ENCODE measurements around the gene OPN3. TPM values are rescaled to one million over a fixed set of nuclear protein-coding genes. Genes with fewer than 3 reads are reported as not detected.

The OPN3 gene
- total RNA-seq, 1 donor from 2014 or later = 19.9 TPM

- DNase-seq (ENCODE audit: low spot score, unreplicated experiment) = no peak
- Mint-ChIP-seq H3K27me3 (no peaks in the 10 kb centered on the region), H3K27ac (no peak overlapping the region), H3K4me1 (ENCODE audit: low read depth) (peaks cover 6% of the 10 kb centered on the region), H3K4me3 (ENCODE audit: low read depth) (no peak overlapping the region), H3K9me3 (ENCODE audit: low read depth) (no peaks in the 10 kb centered on the region), H3K36me3 (ENCODE audit: insufficient read depth) (peaks cover 5% of the 10 kb centered on the region)
- no peak for TF ChIP-seq CTCF (IDR thresholded peaks at IDR 0.05; ENCODE audit: unreplicated experiment)
Observed at GRCh38 chr1:241592273-241592958, 47.8 kb downstream of the OPN3 start.

- no peaks in the 10 kb centered on the region for H3K9me3 Mint-ChIP-seq (ENCODE audit: low read depth)
- TF ChIP-seq CTCF (IDR thresholded peaks at IDR 0.05; ENCODE audit: unreplicated experiment) = no peak
- no peak overlapping the region for H3K27ac Mint-ChIP-seq
- H3K4me1 Mint-ChIP-seq (ENCODE audit: low read depth) = peaks cover 6% of the 10 kb centered on the region
- DNase-seq (ENCODE audit: low spot score, unreplicated experiment) = no peak
- H3K36me3 Mint-ChIP-seq (ENCODE audit: insufficient read depth) = peaks cover 5% of the 10 kb centered on the region
- no peaks in the 10 kb centered on the region for H3K27me3 Mint-ChIP-seq
- H3K4me3 Mint-ChIP-seq (ENCODE audit: low read depth) = no peak overlapping the region
Observed at GRCh38 chr1:241591736-241592135, 48.4 kb downstream of the OPN3 start.

- peaks cover 5% of the 10 kb centered on the region for H3K36me3 Mint-ChIP-seq (ENCODE audit: insufficient read depth)
- no peaks in the 10 kb centered on the region for H3K9me3 Mint-ChIP-seq (ENCODE audit: low read depth)
- no peak for TF ChIP-seq CTCF (IDR thresholded peaks at IDR 0.05; ENCODE audit: unreplicated experiment)
- H3K27me3 Mint-ChIP-seq = no peaks in the 10 kb centered on the region
- peaks cover 6% of the 10 kb centered on the region for H3K4me1 Mint-ChIP-seq (ENCODE audit: low read depth)
- H3K4me3 Mint-ChIP-seq (ENCODE audit: low read depth) = no peak overlapping the region
- DNase-seq (ENCODE audit: low spot score, unreplicated experiment) = no peak
- H3K27ac Mint-ChIP-seq = peak overlapping the region; percentile 41
Observed at GRCh38 chr1:241591317-241591716, 48.9 kb downstream of the OPN3 start.

GRCh38 chr1:241590719-241591118 is 49.5 kb downstream of the OPN3 start:
- Mint-ChIP-seq H3K4me1 (ENCODE audit: low read depth) (peaks cover 6% of the 10 kb centered on the region), H3K36me3 (ENCODE audit: insufficient read depth) (peaks cover 5% of the 10 kb centered on the region), H3K27ac (no peak overlapping the region), H3K9me3 (ENCODE audit: low read depth) (no peaks in the 10 kb centered on the region), H3K27me3 (no peaks in the 10 kb centered on the region), H3K4me3 (ENCODE audit: low read depth) (no peak overlapping the region)
- no peak for TF ChIP-seq CTCF (IDR thresholded peaks at IDR 0.05; ENCODE audit: unreplicated experiment)
- no peak for DNase-seq (ENCODE audit: low spot score, unreplicated experiment)

- peaks cover 6% of the 10 kb centered on the region for H3K4me1 Mint-ChIP-seq (ENCODE audit: low read depth)
- no peaks in the 10 kb centered on the region for H3K27me3 Mint-ChIP-seq
- no peak for DNase-seq (ENCODE audit: low spot score, unreplicated experiment)
- H3K9me3 Mint-ChIP-seq (ENCODE audit: low read depth) = no peaks in the 10 kb centered on the region
- no peak for TF ChIP-seq CTCF (IDR thresholded peaks at IDR 0.05; ENCODE audit: unreplicated experiment)
- H3K4me3 Mint-ChIP-seq (ENCODE audit: low read depth) = no peak overlapping the region
- H3K36me3 Mint-ChIP-seq (ENCODE audit: insufficient read depth) = peaks cover 2% of the 10 kb centered on the region
- H3K27ac Mint-ChIP-seq = no peak overlapping the region
Observed at GRCh38 chr1:241589521-241589920, 50.6 kb downstream of the OPN3 start.

Data from progenitor cell of endocrine pancreas (in vitro differentiated cells).